HCT116 (cell line): ENCODE measurements around the gene VMP1.

Experiments used
- CBX3 ChIP-seq: IDR thresholded peaks from 2 replicates; pipeline ENCODE4 v1.6.1; 2012; ENCODE audit warnings: low read depth
- EZH2phosphoT487 ChIP-seq: fragments of 200-600 bp; IDR thresholded peaks from 2 replicates; pipeline ENCODE4 v1.6.1; 2018; ENCODE audit warnings: antibody characterized with exemption, borderline replicate concordance
- JUND ChIP-seq: IDR thresholded peaks from 2 replicates; pipeline ENCODE4 v1.6.1; 2012
- POLR2A ChIP-seq: IDR thresholded peaks from 2 replicates; pipeline ENCODE4 v1.7.0; 2011; ENCODE audit warnings: borderline replicate concordance; ENCODE audit not compliant: insufficient read depth, insufficient read length; ENCODE audit errors: extremely low read depth
- POLR2AphosphoS5 ChIP-seq: IDR thresholded peaks from 2 replicates; pipeline ENCODE4 v1.6.1; 2011; ENCODE audit warnings: mild to moderate bottlenecking, low read depth, low read length, moderate library complexity
- RAD21 ChIP-seq: IDR thresholded peaks from 2 replicates; pipeline ENCODE4 v1.6.1; 2012; ENCODE audit warnings: low read depth, mild to moderate bottlenecking
- SIN3A ChIP-seq: IDR thresholded peaks from 2 replicates; pipeline ENCODE4 v1.6.1; 2012; ENCODE audit warnings: low read depth
- YY1 ChIP-seq: IDR thresholded peaks from 2 replicates; pipeline ENCODE4 v1.6.1; 2011; ENCODE audit warnings: low read length, low read depth, moderate library complexity, mild to moderate bottlenecking; ENCODE audit not compliant: insufficient replicate concordance; ENCODE audit errors: extremely low read depth
- ZNF274 ChIP-seq: fragments of 200-500 bp; sonication (Bioruptor generic); IDR thresholded peaks from 2 replicates; pipeline ENCODE4 v1.6.1; 2014; ENCODE audit warnings: mild to moderate bottlenecking, low read depth, low read length, inconsistent platforms
- TF ChIP-seq, protein P1 (sequence below): IDR thresholded peaks from 2 replicates; pipeline ENCODE4 v1.6.1; 2012
- TF ChIP-seq, protein P2 (sequence below), 3 experiments: fragments of 200-600 bp in 1 of 3; sonication (generic) in 1 of 3; IDR thresholded peaks in 2 of 3; conservative IDR thresholded peaks in 1 of 3; 2 replicates each; pipeline ENCODE4 v1.5.1; 2012 to 2017; ENCODE audit warnings: low read depth in 2 of 3, low read length in 2 of 3, antibody characterized with exemption in 1 of 3, borderline replicate concordance in 1 of 3, control low read depth in 1 of 3, mild to moderate bottlenecking in 1 of 3, mixed read lengths in 1 of 3, mixed run types in 1 of 3, moderate library complexity in 1 of 3; ENCODE audit not compliant: insufficient read depth in 1 of 3
- TF ChIP-seq, protein P3 (sequence below): IDR thresholded peaks from 2 replicates; pipeline ENCODE4 v1.6.1; 2011; ENCODE audit warnings: mild to moderate bottlenecking, low read length, moderate library complexity; ENCODE audit not compliant: insufficient replicate concordance; ENCODE audit errors: extremely low read depth

DNA sequence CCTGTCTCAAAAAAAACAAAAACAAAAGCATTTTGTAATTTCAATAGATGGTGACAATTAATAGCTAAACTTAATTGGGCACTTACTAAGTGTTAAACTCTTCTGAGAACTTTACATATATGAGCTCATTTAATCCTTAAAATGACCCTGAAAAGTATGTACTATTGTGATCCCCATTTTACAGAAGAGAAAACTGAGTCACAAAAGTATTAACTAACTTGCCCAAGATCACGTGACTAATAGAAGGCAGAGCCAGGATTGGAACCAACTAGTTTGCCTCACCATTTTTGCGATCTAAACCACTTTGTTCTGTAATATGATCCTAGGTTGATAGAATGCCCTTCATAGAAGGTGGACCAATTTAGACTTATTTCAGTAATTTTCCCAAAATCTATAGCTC is 26.2 kb downstream of the VMP1 start:
- TF ChIP-seq, protein P1, sequence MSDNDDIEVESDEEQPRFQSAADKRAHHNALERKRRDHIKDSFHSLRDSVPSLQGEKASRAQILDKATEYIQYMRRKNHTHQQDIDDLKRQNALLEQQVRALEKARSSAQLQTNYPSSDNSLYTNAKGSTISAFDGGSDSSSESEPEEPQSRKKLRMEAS: no peak
- TF ChIP-seq, protein P2, sequence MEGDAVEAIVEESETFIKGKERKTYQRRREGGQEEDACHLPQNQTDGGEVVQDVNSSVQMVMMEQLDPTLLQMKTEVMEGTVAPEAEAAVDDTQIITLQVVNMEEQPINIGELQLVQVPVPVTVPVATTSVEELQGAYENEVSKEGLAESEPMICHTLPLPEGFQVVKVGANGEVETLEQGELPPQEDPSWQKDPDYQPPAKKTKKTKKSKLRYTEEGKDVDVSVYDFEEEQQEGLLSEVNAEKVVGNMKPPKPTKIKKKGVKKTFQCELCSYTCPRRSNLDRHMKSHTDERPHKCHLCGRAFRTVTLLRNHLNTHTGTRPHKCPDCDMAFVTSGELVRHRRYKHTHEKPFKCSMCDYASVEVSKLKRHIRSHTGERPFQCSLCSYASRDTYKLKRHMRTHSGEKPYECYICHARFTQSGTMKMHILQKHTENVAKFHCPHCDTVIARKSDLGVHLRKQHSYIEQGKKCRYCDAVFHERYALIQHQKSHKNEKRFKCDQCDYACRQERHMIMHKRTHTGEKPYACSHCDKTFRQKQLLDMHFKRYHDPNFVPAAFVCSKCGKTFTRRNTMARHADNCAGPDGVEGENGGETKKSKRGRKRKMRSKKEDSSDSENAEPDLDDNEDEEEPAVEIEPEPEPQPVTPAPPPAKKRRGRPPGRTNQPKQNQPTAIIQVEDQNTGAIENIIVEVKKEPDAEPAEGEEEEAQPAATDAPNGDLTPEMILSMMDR (IDR thresholded peaks at IDR 0.05 in 2 of 3, conservative IDR thresholded peaks at IDR 0.05 in 1 of 3; ENCODE audit: borderline replicate concordance in 1 of 3, insufficient read depth in 1 of 3, low read depth in 2 of 3, low read length in 2 of 3): no peak
- TF ChIP-seq YY1: no peak
- no peak for TF ChIP-seq POLR2A
- TF ChIP-seq EZH2phosphoT487: no peak
- TF ChIP-seq JUND: no peak
- TF ChIP-seq SIN3A: no peak
- no peak for TF ChIP-seq RAD21
- TF ChIP-seq POLR2AphosphoS5: no peak
- no peak for TF ChIP-seq ZNF274
- TF ChIP-seq, protein P3, sequence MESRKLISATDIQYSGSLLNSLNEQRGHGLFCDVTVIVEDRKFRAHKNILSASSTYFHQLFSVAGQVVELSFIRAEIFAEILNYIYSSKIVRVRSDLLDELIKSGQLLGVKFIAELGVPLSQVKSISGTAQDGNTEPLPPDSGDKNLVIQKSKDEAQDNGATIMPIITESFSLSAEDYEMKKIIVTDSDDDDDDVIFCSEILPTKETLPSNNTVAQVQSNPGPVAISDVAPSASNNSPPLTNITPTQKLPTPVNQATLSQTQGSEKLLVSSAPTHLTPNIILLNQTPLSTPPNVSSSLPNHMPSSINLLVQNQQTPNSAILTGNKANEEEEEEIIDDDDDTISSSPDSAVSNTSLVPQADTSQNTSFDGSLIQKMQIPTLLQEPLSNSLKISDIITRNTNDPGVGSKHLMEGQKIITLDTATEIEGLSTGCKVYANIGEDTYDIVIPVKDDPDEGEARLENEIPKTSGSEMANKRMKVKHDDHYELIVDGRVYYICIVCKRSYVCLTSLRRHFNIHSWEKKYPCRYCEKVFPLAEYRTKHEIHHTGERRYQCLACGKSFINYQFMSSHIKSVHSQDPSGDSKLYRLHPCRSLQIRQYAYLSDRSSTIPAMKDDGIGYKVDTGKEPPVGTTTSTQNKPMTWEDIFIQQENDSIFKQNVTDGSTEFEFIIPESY: no peak
- TF ChIP-seq CBX3: no peak
